HG03103 (cell line): ENCODE data around the gene FPR2.
"Not testable (repeated sequence)": the region's sequence is repeated elsewhere in the genome, so short reads cannot be mapped to it uniquely, and the experiment has no call there.

Experiments used
- ATAC-seq: cut with Tn5 transposase; IDR thresholded peaks from one replicate; pipeline ENCODE4 v1.9.1; 2021; ENCODE audit warnings: low read depth; ENCODE audit not compliant: unreplicated experiment

The FPR2 gene

GRCh38 chr19:51739466-51740213 is 21.3 kb upstream of the FPR2 start:
- ATAC-seq = no peak

GRCh38 chr19:51740356-51740755 is 20.6 kb upstream of the FPR2 start:
- no peak for ATAC-seq

GRCh38 chr19:51742789-51743188 is 18.2 kb upstream of the FPR2 start:
- ATAC-seq = no peak

- no peak for ATAC-seq
These were observed 17.6 kb upstream of the FPR2 start for GRCh38 chr19:51743405-51743804.

GRCh38 chr19:51746731-51747130 is 14.2 kb upstream of the FPR2 start:
- no peak for ATAC-seq

GRCh38 chr19:51749979-51750378 is 11.0 kb upstream of the FPR2 start:
- ATAC-seq = no peak

GRCh38 chr19:51750400-51751094 is 10.4 kb upstream of the FPR2 start:
- no peak for ATAC-seq

- no peak for ATAC-seq
These were observed 9.3 kb upstream of the FPR2 start, which contains the start of gene FPR1 for GRCh38 chr19:51751655-51752054. Gene FPR1 (minus strand): TSS chr19:51751878. CDS start chr19:51746994, 4,884 bp downstream.

GRCh38 chr19:51754109-51754508 is 6.9 kb upstream of the FPR2 start:
- no peak for ATAC-seq

- no peak for ATAC-seq
These were observed 6.2 kb upstream of the FPR2 start for GRCh38 chr19:51754770-51755169.

GRCh38 chr19:51755571-51755970 is 5.4 kb upstream of the FPR2 start:
- ATAC-seq = no peak

- no peak for ATAC-seq
These were observed 716 bp downstream of the FPR2 start for GRCh38 chr19:51761696-51762095.

GRCh38 chr19:51765086-51765485 is 4.1 kb downstream of the FPR2 start:
- no peak for ATAC-seq

GRCh38 chr19:51766461-51766860 is 5.5 kb downstream of the FPR2 start:
- no peak for ATAC-seq

GRCh38 chr19:51771376-51772130 is 10.6 kb downstream of the FPR2 start:
- ATAC-seq = no peak

- no peak for ATAC-seq
These were observed 12.0 kb downstream of the FPR2 start for GRCh38 chr19:51772977-51773376.

- ATAC-seq = not testable (repeated sequence)
These were observed 15.6 kb downstream of the FPR2 start for GRCh38 chr19:51776561-51776960.

- no peak for ATAC-seq
These were observed 16.8 kb downstream of the FPR2 start for GRCh38 chr19:51777570-51778462.

GRCh38 chr19:51779181-51779580 is 18.2 kb downstream of the FPR2 start:
- no peak for ATAC-seq

GRCh38 chr19:51779703-51780102 is 18.7 kb downstream of the FPR2 start:
- ATAC-seq = no peak
